GM10266 (cell line): ENCODE measurements around the gene TAS2R43.
"Not testable (repeated sequence)": the region's sequence is repeated elsewhere in the genome, so short reads cannot be mapped to it uniquely, and the experiment has no call there.

ENCODE experiments used
- DNase-seq: peaks from one replicate; pipeline ENCODE4 v3.0.0; 2012; ENCODE audit errors: extremely low spot score
- TF ChIP-seq, protein P1 (sequence below): IDR thresholded peaks from 2 replicates; pipeline ENCODE4 v1.5.1; 2012; ENCODE audit warnings: mild to moderate bottlenecking, low read depth; ENCODE audit not compliant: control insufficient read depth, insufficient read depth; ENCODE audit errors: missing control alignments

Gene TAS2R43

GRCh38 chr12:11108862-11109261, 16.7 kb upstream of the TAS2R43 start:
- DNase-seq = no peak
- TF ChIP-seq, protein P1, sequence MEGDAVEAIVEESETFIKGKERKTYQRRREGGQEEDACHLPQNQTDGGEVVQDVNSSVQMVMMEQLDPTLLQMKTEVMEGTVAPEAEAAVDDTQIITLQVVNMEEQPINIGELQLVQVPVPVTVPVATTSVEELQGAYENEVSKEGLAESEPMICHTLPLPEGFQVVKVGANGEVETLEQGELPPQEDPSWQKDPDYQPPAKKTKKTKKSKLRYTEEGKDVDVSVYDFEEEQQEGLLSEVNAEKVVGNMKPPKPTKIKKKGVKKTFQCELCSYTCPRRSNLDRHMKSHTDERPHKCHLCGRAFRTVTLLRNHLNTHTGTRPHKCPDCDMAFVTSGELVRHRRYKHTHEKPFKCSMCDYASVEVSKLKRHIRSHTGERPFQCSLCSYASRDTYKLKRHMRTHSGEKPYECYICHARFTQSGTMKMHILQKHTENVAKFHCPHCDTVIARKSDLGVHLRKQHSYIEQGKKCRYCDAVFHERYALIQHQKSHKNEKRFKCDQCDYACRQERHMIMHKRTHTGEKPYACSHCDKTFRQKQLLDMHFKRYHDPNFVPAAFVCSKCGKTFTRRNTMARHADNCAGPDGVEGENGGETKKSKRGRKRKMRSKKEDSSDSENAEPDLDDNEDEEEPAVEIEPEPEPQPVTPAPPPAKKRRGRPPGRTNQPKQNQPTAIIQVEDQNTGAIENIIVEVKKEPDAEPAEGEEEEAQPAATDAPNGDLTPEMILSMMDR = no peak

DNA sequence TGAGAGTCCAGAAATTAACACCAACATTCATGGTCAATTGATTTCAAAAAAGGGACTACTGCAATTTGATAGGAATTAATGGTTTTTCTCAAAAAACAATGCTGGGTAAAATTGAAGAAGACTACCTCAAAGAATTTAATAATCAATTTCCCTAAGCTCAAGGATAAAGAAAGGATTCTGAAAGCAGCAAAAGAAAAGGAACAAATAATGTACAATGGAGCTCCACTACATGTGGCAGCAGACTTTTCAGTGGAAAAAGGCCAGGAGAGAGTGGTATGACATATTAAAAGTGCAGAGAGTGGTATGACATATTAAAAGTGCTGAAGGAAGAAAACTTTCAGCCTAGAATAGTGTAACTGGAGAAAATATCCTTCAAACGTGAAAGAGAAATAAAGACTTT, 15.6 kb upstream of the TAS2R43 start:
- TF ChIP-seq, protein P1 = no peak
- no peak for DNase-seq

DNA sequence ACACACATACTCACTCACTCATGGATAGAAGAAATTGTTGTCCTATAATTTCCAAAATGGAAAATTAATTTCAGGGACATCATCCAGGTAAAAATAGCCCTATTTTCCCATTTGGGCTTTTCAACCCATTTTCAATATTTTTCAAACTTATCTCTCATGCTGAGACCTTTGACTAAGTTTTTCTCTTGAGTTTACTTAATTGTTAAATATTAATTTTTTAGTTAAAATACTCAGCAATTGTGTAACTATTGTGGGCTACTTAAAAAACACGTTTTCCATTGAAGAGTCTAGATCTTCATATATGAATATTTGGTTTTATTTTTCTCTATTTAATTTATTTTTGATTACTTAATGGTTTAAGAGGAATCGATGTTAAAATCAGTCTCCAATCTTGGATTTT, 14.2 kb upstream of the TAS2R43 start:
- TF ChIP-seq, protein P1 = no peak
- no peak for DNase-seq

- DNase-seq = no peak
Measured at GRCh38 chr12:11105546-11105945, 13.4 kb upstream of the TAS2R43 start.

GRCh38 chr12:11094910-11095309, 2.8 kb upstream of the TAS2R43 start:
- not testable (repeated sequence) for DNase-seq

More at GRCh38 chr12:11105546-11105945, 13.4 kb upstream of the TAS2R43 start:
- TF ChIP-seq, protein P1 = no peak

GRCh38 chr12:11089246-11089645, 2.9 kb downstream of the TAS2R43 start:
- no peak for DNase-seq
- TF ChIP-seq, protein P1 = no peak

- TF ChIP-seq, protein P1 = no peak
- DNase-seq = no peak
Measured at GRCh38 chr12:11085419-11085818, 6.7 kb downstream of the TAS2R43 start.

- TF ChIP-seq, protein P1 = no peak
- DNase-seq = no peak
Measured at GRCh38 chr12:11081987-11082386, 10.1 kb downstream of the TAS2R43 start.
